Measurements from ENCODE around the gene FEZF2.

FEZF2 gene

GRCh38 chr3:62372621-62373041 is 719 bp downstream of the FEZF2 start:
- no peak for DNase-seq (ENCODE audit: low read depth)

GRCh38 chr3:62371720-62372591 is 1.4 kb downstream of the FEZF2 start:
- DNase-seq (ENCODE audit: low read depth), result no peak

- DNase-seq (ENCODE audit: low read depth), result no peak
These were observed 2.3 kb downstream of the FEZF2 start for GRCh38 chr3:62370858-62371719.

GRCh38 chr3:62370112-62370857 is 3.1 kb downstream of the FEZF2 start:
- DNase-seq (ENCODE audit: low read depth), result no peak

GRCh38 chr3:62369476-62369743 is 3.9 kb downstream of the FEZF2 start:
- DNase-seq (ENCODE audit: low read depth), result no peak

- no peak for DNase-seq (ENCODE audit: low read depth)
These were observed 4.5 kb downstream of the FEZF2 start for GRCh38 chr3:62368705-62369475.

GRCh38 chr3:62368290-62368704 is 5.1 kb downstream of the FEZF2 start:
- DNase-seq (ENCODE audit: low read depth), result no peak

GRCh38 chr3:62367763-62368195 is 5.6 kb downstream of the FEZF2 start:
- no peak for DNase-seq (ENCODE audit: low read depth)

- DNase-seq (ENCODE audit: low read depth), result no peak
These were observed 7.2 kb downstream of the FEZF2 start for GRCh38 chr3:62366126-62366484.

GRCh38 chr3:62365391-62366125 is 7.8 kb downstream of the FEZF2 start:
- no peak for DNase-seq (ENCODE audit: low read depth)

GRCh38 chr3:62364191-62364590 is 9.2 kb downstream of the FEZF2 start:
- no peak for DNase-seq (ENCODE audit: low read depth)

- no peak for DNase-seq (ENCODE audit: low read depth)
These were observed 10.1 kb downstream of the FEZF2 start for GRCh38 chr3:62363275-62363674.

GRCh38 chr3:62361824-62362223 is 11.5 kb downstream of the FEZF2 start:
- no peak for DNase-seq (ENCODE audit: low read depth)

- DNase-seq (ENCODE audit: low read depth), result no peak
These were observed 12.1 kb downstream of the FEZF2 start for GRCh38 chr3:62361261-62361660.

GRCh38 chr3:62359531-62359930 is 13.8 kb downstream of the FEZF2 start:
- DNase-seq (ENCODE audit: low read depth), result no peak

GRCh38 chr3:62356356-62356755 is 17.0 kb downstream of the FEZF2 start:
- no peak for DNase-seq (ENCODE audit: low read depth)

GRCh38 chr3:62355703-62356102 is 17.6 kb downstream of the FEZF2 start:
- no peak for DNase-seq (ENCODE audit: low read depth)

GRCh38 chr3:62343755-62344154 is 29.6 kb downstream of the FEZF2 start:
- DNase-seq (ENCODE audit: low read depth), result no peak

- DNase-seq (ENCODE audit: low read depth), result no peak
These were observed 38.2 kb downstream of the FEZF2 start for GRCh38 chr3:62335196-62335595.

GRCh38 chr3:62332835-62333244 is 40.5 kb downstream of the FEZF2 start:
- no peak for DNase-seq (ENCODE audit: low read depth)

- no peak for DNase-seq (ENCODE audit: low read depth)
These were observed 41.3 kb downstream of the FEZF2 start for GRCh38 chr3:62332017-62332416.

Data from stimulated activated CD8-positive, alpha-beta memory T cell treated with anti-CD3 and anti-CD28 coated beads, Interleukin-4, amount 100 ng/mL, for 24 hours (primary cell).